Fibroblast of lung (primary cell): ENCODE data around the gene NUMBL. TPM values are rescaled to one million over a fixed set of nuclear protein-coding genes. Genes with fewer than 3 reads are reported as not detected.

Experiments
- DNase-seq, 2 donors: peaks; one replicate each; pipeline versions ENCODE4 v3.0.0 to v3.0.0-alpha.2; 2010; ENCODE audit warnings: low read depth in 2 of 2
- H2AFZ ChIP-seq: 2 replicates; pipeline ENCODE4 v1.5.1; 2012; ENCODE audit warnings: low read length, control low read depth, inconsistent platforms
- H3K27ac ChIP-seq: 2 replicates; pipeline ENCODE4 v1.5.1; 2011; ENCODE audit warnings: low read length, control low read depth; ENCODE audit not compliant: insufficient read depth
- H3K27me3 ChIP-seq: 2 replicates; pipeline ENCODE4 v1.5.1; 2011; ENCODE audit warnings: mild to moderate bottlenecking, low read length; ENCODE audit not compliant: control insufficient read depth, insufficient read depth
- H3K36me3 ChIP-seq: 2 replicates; pipeline ENCODE4 v1.5.1; 2011; ENCODE audit warnings: low read length; ENCODE audit not compliant: control insufficient read depth, insufficient read depth
- H3K4me1 ChIP-seq: 2 replicates; pipeline ENCODE4 v1.5.1; 2011; ENCODE audit warnings: low read length; ENCODE audit not compliant: control insufficient read depth, insufficient read depth; ENCODE audit errors: extremely low read depth
- H3K4me2 ChIP-seq: 2 replicates; pipeline ENCODE4 v1.5.1; 2011; ENCODE audit warnings: low read length, control low read depth; ENCODE audit not compliant: insufficient read depth; ENCODE audit errors: extremely low read depth
- H3K4me3 ChIP-seq, 4 experiments: fragments of 200-600 bp in 1 of 4; sonication (generic) in 1 of 4; replicated peaks in 1 of 4; 2 replicates each; pipeline ENCODE4 v1.5.1; 2011 to 2016; ENCODE audit warnings: low read length in 4 of 4, low read depth in 3 of 4, mild to moderate bottlenecking in 3 of 4, control low read depth in 2 of 4, inconsistent platforms in 1 of 4, mixed read lengths in 1 of 4; ENCODE audit not compliant: insufficient read depth in 1 of 4; ENCODE audit errors: control extremely low read depth in 1 of 4
- H3K79me2 ChIP-seq: 2 replicates; pipeline ENCODE4 v1.5.1; 2012; ENCODE audit warnings: mild to moderate bottlenecking, low read length, inconsistent platforms; ENCODE audit not compliant: control insufficient read depth, insufficient read depth
- H3K9ac ChIP-seq: 2 replicates; pipeline ENCODE4 v1.5.1; 2011; ENCODE audit warnings: mild to moderate bottlenecking, low read length, control low read depth; ENCODE audit not compliant: insufficient read depth
- H3K9me3 ChIP-seq: 2 replicates; pipeline ENCODE4 v1.5.1; 2012; ENCODE audit warnings: low read depth, low read length; ENCODE audit not compliant: control insufficient read depth, insufficient read depth
- H4K20me1 ChIP-seq: 2 replicates; pipeline ENCODE4 v1.5.1; 2011; ENCODE audit warnings: low read length; ENCODE audit not compliant: control insufficient read depth, insufficient read depth; ENCODE audit errors: extremely low read depth
- CTCF ChIP-seq, 2 donors: IDR thresholded peaks in 1 of 2; conservative IDR thresholded peaks in 1 of 2; 1 replicate in 1 of 2; 2 replicates in 1 of 2; pipeline ENCODE4 v1.5.1; 2011 to 2012; ENCODE audit warnings: low read length in 2 of 2, control low read depth in 1 of 2, inconsistent platforms in 1 of 2, low read depth in 1 of 2, mild to moderate bottlenecking in 1 of 2
- EZH2 ChIP-seq: IDR thresholded peaks from 2 replicates; pipeline ENCODE4 v1.5.1; 2012; ENCODE audit warnings: low read length, control low read depth, mild to moderate bottlenecking; ENCODE audit errors: missing control alignments
- polyA plus RNA-seq, 2 donors: library from polyadenylated mRNA; depleted of rRNA in 1 of 2; stranded (reverse) in 1 of 2; unstranded in 1 of 2; fragments of >200 nt; gene quantifications; 2 replicates each; pipeline ENCODE4 v1.2.1, GENCODE V29; 2011 to 2012; ENCODE audit warnings: missing spikeins in 1 of 2
- total RNA-seq: library from RNA; depleted of rRNA; stranded (reverse); fragments of >200 nt; gene quantifications from 2 replicates; pipeline ENCODE4 v1.2.1, GENCODE V29; 2014

The NUMBL gene
- total and polyA plus RNA-seq, 2 donors (not counting 1 experiment from before 2014, with no cell fraction given): 28.2 to 33.4 TPM

DNA sequence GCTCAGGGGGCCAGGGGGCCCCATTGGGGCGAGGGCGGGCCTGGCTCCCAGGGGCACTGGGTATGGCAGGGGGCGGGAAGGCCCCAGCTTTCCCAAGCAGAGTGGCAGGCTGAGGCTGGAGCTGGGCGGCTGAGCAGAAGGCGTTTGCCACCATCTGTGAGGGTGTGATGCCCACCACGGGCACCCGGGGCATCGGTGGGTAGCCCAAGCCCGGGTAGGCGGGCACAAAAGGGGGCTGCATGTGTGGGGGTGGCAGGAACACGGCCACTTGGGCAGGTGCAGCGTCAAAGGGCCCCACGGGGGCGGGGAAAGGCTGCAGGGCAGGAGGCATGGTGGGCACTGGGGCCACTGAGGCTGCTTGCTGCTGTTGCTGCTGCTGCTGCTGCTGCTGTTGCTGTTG is 22.8 kb downstream of the NUMBL start:
- Histone ChIP-seq H4K20me1 (no peaks in the 10 kb centered on the region), H3K79me2 (no peaks in the 10 kb centered on the region), H3K9me3 (no peaks in the 10 kb centered on the region), H3K4me3 (no peak overlapping the region), H3K4me2 (no peak overlapping the region), H2AFZ (no peak overlapping the region), H3K4me1 (peaks cover 7% of the 10 kb centered on the region), H3K36me3 (peaks cover 50% of the 10 kb centered on the region), H3K27me3 (no peaks in the 10 kb centered on the region), H3K9ac (no peak overlapping the region), H3K27ac (no peak overlapping the region)
- no peak for DNase-seq
- no peak for TF ChIP-seq EZH2
- TF ChIP-seq CTCF (conservative IDR thresholded peaks at IDR 0.05 in 1 of 2, IDR thresholded peaks at IDR 0.05 in 1 of 2; ENCODE audit: low read depth in 1 of 2, low read length in 2 of 2): no peak

- Histone ChIP-seq H3K4me2 (no peak overlapping the region), H3K36me3 (peaks cover 46% of the 10 kb centered on the region), H3K9me3 (no peaks in the 10 kb centered on the region), H3K4me1 (peaks cover 7% of the 10 kb centered on the region), H3K27me3 (no peaks in the 10 kb centered on the region), H3K79me2 (no peaks in the 10 kb centered on the region), H3K9ac (no peak overlapping the region), H2AFZ (no peak overlapping the region), H3K27ac (no peak overlapping the region), H3K4me3 (no peak overlapping the region), H4K20me1 (no peaks in the 10 kb centered on the region)
- DNase-seq: no peak
- TF ChIP-seq EZH2 (no peak), CTCF (conservative IDR thresholded peaks at IDR 0.05 in 1 of 2, IDR thresholded peaks at IDR 0.05 in 1 of 2; ENCODE audit: low read depth in 1 of 2, low read length in 2 of 2) (no peak)
Measured at GRCh38 chr19:40666803-40667438, 23.5 kb downstream of the NUMBL start.

DNA sequence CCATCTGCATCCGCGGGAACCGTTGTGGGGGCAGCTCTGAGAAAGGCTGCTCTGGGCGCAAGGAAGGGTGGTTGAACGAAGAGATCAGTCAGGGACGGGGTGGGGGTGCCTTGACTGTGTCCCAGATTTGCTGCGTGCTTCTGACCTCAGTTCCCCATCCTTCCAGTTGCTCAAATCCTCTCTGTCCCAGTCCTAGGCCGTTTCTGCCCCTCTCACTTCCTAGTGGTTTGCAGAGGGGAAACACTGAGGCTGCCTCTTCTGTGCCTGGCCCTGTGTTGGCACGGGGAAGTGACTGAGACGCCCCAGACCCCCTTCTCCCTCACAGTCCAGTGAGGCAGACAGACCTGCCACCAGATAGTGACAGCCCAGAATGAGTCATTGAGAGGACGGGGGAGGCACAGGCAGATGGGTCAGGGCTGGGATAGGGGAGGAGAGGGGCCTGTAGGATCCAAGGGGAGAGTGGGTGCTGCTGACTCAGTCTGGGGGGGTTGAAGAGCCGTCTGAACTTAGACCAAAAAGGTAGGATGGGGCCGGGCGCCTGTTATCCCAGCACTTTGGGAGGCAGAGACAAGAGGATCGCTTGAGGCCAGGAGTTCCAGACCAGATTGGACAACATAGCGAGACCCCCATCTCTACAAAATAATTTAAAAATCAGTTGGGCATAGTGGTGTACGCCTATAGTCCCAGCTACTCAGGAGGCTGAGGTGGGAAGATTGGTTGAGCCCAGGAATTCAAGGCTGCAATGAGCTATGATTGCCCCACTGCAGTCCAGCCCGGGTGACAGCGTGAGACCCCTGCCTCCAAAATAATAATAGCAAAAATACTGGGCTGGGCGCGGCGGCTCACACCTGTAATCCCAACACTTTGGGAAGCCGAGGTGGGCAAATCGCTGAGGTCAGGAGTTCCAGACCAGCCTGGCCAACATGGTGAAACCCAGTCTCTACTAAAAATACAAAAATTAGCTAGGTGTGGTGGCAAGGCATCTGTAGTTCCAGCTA is 26.5 kb downstream of the NUMBL start:
- H3K36me3 ChIP-seq: peaks cover 19% of the 10 kb centered on the region
- no peaks in the 10 kb centered on the region for H3K79me2 ChIP-seq
- H3K27ac ChIP-seq: peak overlapping the region; percentile 74
- no peaks in the 10 kb centered on the region for H4K20me1 ChIP-seq
- no peak for TF ChIP-seq EZH2
- TF ChIP-seq CTCF (conservative IDR thresholded peaks at IDR 0.05 in 1 of 2, IDR thresholded peaks at IDR 0.05 in 1 of 2; ENCODE audit: low read depth in 1 of 2, low read length in 2 of 2): no peak
- no peaks in the 10 kb centered on the region for H3K9me3 ChIP-seq
- peak overlapping the region; percentile 97 for H3K4me2 ChIP-seq
- DNase-seq: peak in 1 of 2 donors; percentile 61
- H3K9ac ChIP-seq: peak overlapping the region; percentile 55
- no peaks in the 10 kb centered on the region for H3K27me3 ChIP-seq
- peaks cover 7% of the 10 kb centered on the region for H3K4me1 ChIP-seq
- H3K4me3 ChIP-seq: peak overlapping the region; percentile 54 to 65 (median 62)
- peak overlapping the region; percentile 58 for H2AFZ ChIP-seq
